Measurements from ENCODE around the gene RILPL2. TPM values are rescaled to one million over a fixed set of nuclear protein-coding genes. Genes with fewer than 3 reads are reported as not detected.
A peak's percentile ranks its signal among the peaks of the same experiment; 100 is the strongest.

RILPL2 gene
- total RNA-seq, 6 experiments from 2014 or later = 1.6 to 2.7 (median 1.8) TPM

DNA sequence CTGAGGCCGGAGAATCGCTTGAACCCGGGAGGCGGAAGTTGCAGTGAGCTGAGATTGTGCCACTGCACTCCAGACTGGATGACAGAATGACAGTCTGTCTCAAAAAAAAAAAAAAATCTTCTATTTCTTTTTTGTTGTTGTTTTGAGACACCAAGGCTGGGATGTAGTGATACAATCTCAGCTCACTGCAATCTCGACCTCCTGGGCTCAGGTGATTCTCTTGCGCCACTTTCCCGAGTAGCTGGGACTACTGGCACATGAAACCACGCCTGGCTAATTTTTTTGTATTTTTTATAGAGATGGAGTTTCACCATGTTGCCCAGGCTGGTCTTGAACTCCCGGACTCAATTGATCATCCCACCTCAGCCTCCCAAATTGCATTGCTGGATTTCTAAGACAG is 14.2 kb upstream of the RILPL2 start:
- H3K9me3 ChIP-seq = no peaks in the 10 kb centered on the region
- TF ChIP-seq, protein P1, sequence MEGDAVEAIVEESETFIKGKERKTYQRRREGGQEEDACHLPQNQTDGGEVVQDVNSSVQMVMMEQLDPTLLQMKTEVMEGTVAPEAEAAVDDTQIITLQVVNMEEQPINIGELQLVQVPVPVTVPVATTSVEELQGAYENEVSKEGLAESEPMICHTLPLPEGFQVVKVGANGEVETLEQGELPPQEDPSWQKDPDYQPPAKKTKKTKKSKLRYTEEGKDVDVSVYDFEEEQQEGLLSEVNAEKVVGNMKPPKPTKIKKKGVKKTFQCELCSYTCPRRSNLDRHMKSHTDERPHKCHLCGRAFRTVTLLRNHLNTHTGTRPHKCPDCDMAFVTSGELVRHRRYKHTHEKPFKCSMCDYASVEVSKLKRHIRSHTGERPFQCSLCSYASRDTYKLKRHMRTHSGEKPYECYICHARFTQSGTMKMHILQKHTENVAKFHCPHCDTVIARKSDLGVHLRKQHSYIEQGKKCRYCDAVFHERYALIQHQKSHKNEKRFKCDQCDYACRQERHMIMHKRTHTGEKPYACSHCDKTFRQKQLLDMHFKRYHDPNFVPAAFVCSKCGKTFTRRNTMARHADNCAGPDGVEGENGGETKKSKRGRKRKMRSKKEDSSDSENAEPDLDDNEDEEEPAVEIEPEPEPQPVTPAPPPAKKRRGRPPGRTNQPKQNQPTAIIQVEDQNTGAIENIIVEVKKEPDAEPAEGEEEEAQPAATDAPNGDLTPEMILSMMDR (IDR thresholded peaks at IDR 0.05) = no peak
- no peak for TF ChIP-seq POLR2A (IDR thresholded peaks at IDR 0.05)
- WGBS (ENCODE audit: insufficient coverage, low coverage, low lambda C conversion rate, missing lambda C conversion rate) = 72% methylated on average over 5 of the region's 9 CpGs
- no peaks in the 10 kb centered on the region for H3K36me3 ChIP-seq
- peaks cover 0 to 6% (median 0%) of the 10 kb centered on the region in 4 donors for H3K4me1 ChIP-seq
- H3K4me3 ChIP-seq = no peak overlapping the region
- ATAC-seq (no peak), DNase-seq (no peak)
- intact Hi-C loops (cut with DNase I) = no loop called here
- H3K27ac ChIP-seq = no peak overlapping the region
- no peaks in the 10 kb centered on the region for H3K27me3 ChIP-seq

DNA sequence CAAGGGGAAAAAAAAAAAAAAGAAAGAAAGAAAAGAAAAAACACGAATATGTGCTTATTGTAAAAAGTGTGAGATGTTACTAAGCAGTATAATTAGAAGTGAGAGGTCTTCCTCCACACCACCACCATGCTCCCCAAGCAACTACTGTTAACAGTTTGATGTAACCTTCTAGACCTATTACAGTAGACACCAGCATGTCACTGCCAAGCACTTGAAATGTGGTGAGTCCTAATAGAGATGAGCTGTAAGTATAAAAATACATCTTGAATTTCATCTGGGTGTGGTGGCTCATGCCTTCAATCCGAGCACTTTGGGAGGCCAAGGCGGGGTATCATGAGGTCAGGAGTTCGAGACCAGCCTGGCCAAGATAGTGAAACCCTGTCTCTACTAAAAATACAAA is 13.4 kb upstream of the RILPL2 start:
- DNase-seq (no peak), ATAC-seq (no peak)
- Histone ChIP-seq H3K9me3 (no peaks in the 10 kb centered on the region), H3K4me3 (no peak overlapping the region), H3K36me3 (no peaks in the 10 kb centered on the region), H3K4me1 (peaks cover 0 to 6% (median 0%) of the 10 kb centered on the region in 4 donors), H3K27me3 (no peaks in the 10 kb centered on the region), H3K27ac (no peak overlapping the region)
- intact Hi-C loops (cut with DNase I) = no loop called here
- WGBS (ENCODE audit: insufficient coverage, low coverage, low lambda C conversion rate, missing lambda C conversion rate) = 86% methylated on average over 1 of the region's 4 CpGs
- TF ChIP-seq POLR2A (IDR thresholded peaks at IDR 0.05) = no peak
- TF ChIP-seq, protein P1 (IDR thresholded peaks at IDR 0.05) = no peak

DNA sequence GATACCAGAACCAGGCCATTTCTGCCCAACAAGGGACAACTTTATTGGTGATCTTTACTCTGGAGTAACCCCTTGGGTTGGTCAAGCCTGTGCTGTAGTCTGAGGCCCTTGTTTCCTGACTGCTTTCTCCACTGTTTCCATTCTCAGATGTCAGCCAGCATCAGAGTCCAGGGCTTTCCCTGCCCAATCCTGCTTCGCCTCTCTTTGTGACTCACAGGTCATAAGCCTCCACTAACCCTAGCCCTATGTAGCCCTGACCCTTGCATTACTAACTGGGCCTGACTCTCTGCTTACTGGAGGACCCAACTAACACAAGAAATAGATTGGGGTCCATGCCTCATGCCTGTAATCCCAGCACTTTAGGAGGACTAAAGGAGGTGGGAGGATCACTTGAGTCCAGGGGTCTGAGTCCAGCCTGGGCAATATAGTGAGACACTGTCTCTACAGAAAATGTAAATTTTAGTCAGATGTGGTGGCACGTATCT is 12.8 kb upstream of the RILPL2 start:
- Histone ChIP-seq H3K27me3 (no peaks in the 10 kb centered on the region), H3K27ac (peak overlapping the region in 1 of 3 donors; percentile 5), H3K36me3 (no peaks in the 10 kb centered on the region), H3K9me3 (no peaks in the 10 kb centered on the region), H3K4me1 (peaks cover 0 to 6% (median 0%) of the 10 kb centered on the region in 4 donors), H3K4me3 (no peak overlapping the region)
- no peak for TF ChIP-seq POLR2A (IDR thresholded peaks at IDR 0.05)
- TF ChIP-seq, protein P1 (IDR thresholded peaks at IDR 0.05) = no peak
- ATAC-seq (peak in 3 of 4 donors; percentile 22 to 71 (median 22)), DNase-seq (no peak)
- intact Hi-C loops (cut with DNase I) = no loop called here
- WGBS (ENCODE audit: insufficient coverage, low coverage, low lambda C conversion rate, missing lambda C conversion rate) = 86% methylated on average over 2 of the region's 2 CpGs

DNA sequence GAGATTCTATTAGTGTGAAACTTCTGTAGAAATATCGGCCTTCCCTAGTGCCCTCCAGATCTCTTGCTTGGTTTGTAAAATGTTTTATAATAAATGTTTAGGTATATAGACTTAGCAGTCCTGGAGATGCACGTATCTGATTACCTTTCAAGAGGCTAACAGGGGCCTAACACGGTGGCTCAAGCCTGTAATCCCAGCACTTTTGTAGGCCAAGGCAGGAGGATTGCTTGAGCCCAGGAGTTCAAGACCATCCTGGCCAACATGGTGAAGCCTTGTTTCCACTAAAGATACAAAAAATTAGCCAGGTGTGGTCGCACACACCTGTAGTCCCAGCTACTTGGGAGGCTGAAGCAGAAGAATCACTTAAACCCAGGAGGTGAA is 9.8 kb upstream of the RILPL2 start:
- DNase-seq = no peak
- WGBS (ENCODE audit: insufficient coverage, low coverage, low lambda C conversion rate, missing lambda C conversion rate) = 51% methylated on average over 3 of the region's 4 CpGs
- intact Hi-C loops (cut with DNase I) = no loop called here
- Histone ChIP-seq H3K4me1 (peaks cover 0 to 6% (median 0%) of the 10 kb centered on the region in 4 donors), H3K27me3 (no peaks in the 10 kb centered on the region), H3K36me3 (no peaks in the 10 kb centered on the region), H3K27ac (no peak overlapping the region), H3K9me3 (no peaks in the 10 kb centered on the region), H3K4me3 (no peak overlapping the region)
- no peak for ATAC-seq
- no peak for TF ChIP-seq POLR2A (IDR thresholded peaks at IDR 0.05)
- TF ChIP-seq, protein P1 (IDR thresholded peaks at IDR 0.05) = no peak
